Measurements from ENCODE around the gene HEATR9.

GRCh38 chr17:35917519-35918213 is 49.0 kb upstream of the HEATR9 start:
- no peak for TF ChIP-seq JUND (IDR thresholded peaks at IDR 0.05)
- no peak for TF ChIP-seq RFX5 (IDR thresholded peaks at IDR 0.05; ENCODE audit: low read length)
- TF ChIP-seq RAD21 (IDR thresholded peaks at IDR 0.05; ENCODE audit: low read length): no peak
- no peak for TF ChIP-seq CTCF (IDR thresholded peaks at IDR 0.05)
